22Rv1 (cell line): ENCODE data around the gene VDAC1.

Source experiments
- CTCF ChIP-seq: fragments of 450-650 bp; IDR thresholded peaks from 2 replicates; pipeline ENCODE4 v1.5.1; 2017; ENCODE audit warnings: mild to moderate bottlenecking
- ZFX ChIP-seq: fragments of 450-650 bp; IDR thresholded peaks from 2 replicates; pipeline ENCODE4 v1.6.1; 2017; ENCODE audit warnings: antibody characterized with exemption, borderline replicate concordance

DNA sequence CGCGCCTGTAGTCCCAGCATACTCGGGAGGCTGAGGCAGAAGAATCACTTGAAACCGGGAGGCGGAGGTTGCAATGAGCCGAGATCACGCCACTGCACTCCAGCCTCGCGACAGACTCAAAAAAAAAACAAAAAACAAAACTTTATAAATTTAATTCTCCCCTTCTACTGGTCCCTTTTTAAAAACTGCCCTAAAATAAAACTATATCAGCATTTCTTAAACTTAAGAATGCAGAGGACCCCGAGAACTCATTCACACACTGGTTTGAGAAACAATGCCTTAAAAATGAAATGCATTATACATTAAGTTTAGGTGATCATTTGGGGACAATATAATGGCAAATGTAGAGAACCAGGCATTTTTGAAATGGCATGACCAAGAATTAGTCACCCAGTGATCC lies 38.7 kb downstream of the VDAC1 start:
- TF ChIP-seq CTCF (no peak), ZFX (no peak)
